Measurements from ENCODE around the gene TP53TG5. TPM values are rescaled to one million over a fixed set of nuclear protein-coding genes. Genes with fewer than 3 reads are reported as not detected.

The TP53TG5 gene
- total RNA-seq, 1 experiment from 2014 or later, result 0.85 TPM

GRCh38 chr20:45402946-45403345 is 24.8 kb upstream of the TP53TG5 start:
- Mint-ChIP-seq H3K4me1 (peaks cover 10% of the 10 kb centered on the region), H3K27me3 (ENCODE audit: low read depth) (peaks cover 39% of the 10 kb centered on the region), H3K36me3 (peaks cover 31% of the 10 kb centered on the region), H3K9me3 (peaks cover 45% of the 10 kb centered on the region), H3K4me3 (no peak overlapping the region), H3K27ac (no peak overlapping the region)
- CTCF ChIA-PET, result interaction anchor here (1.1 to 1.4 kb wide), 2 partner anchors 34 to 40 kb away, joined by 3 to 9 read pairs; partner anchors contain the start of gene SYS1
- DNase-seq (ENCODE audit: low spot score) (no peak), ATAC-seq (no peak)
- POLR2A ChIA-PET, result no interaction called here
- TF ChIP-seq, protein P1, sequence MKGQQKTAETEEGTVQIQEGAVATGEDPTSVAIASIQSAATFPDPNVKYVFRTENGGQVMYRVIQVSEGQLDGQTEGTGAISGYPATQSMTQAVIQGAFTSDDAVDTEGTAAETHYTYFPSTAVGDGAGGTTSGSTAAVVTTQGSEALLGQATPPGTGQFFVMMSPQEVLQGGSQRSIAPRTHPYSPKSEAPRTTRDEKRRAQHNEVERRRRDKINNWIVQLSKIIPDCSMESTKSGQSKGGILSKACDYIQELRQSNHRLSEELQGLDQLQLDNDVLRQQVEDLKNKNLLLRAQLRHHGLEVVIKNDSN (CRISPR knock-in tag; IDR thresholded peaks at IDR 0.05), result no peak
- TF ChIP-seq, protein P2, sequence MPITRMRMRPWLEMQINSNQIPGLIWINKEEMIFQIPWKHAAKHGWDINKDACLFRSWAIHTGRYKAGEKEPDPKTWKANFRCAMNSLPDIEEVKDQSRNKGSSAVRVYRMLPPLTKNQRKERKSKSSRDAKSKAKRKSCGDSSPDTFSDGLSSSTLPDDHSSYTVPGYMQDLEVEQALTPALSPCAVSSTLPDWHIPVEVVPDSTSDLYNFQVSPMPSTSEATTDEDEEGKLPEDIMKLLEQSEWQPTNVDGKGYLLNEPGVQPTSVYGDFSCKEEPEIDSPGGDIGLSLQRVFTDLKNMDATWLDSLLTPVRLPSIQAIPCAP (CRISPR knock-in tag; IDR thresholded peaks at IDR 0.05), result no peak
- TF ChIP-seq GRHL2 (CRISPR knock-in tag; IDR thresholded peaks at IDR 0.05; ENCODE audit: insufficient replicate concordance, severe bottlenecking), result no peak
- no peak for TF ChIP-seq PREB (CRISPR knock-in tag; IDR thresholded peaks at IDR 0.05; ENCODE audit: borderline replicate concordance)
- no peak for TF ChIP-seq ZMAT4 (CRISPR knock-in tag; IDR thresholded peaks at IDR 0.05)
- no peak for TF ChIP-seq SP1 (CRISPR knock-in tag; conservative IDR thresholded peaks at IDR 0.05)
- no peak for TF ChIP-seq TEAD4 (CRISPR knock-in tag; IDR thresholded peaks at IDR 0.05)
- TF ChIP-seq MLX (CRISPR knock-in tag; IDR thresholded peaks at IDR 0.05), result no peak
- no peak for TF ChIP-seq CREB1 (CRISPR knock-in tag; IDR thresholded peaks at IDR 0.05)
- TF ChIP-seq ZNF425 (CRISPR knock-in tag; conservative IDR thresholded peaks at IDR 0.05), result no peak
- no peak for TF ChIP-seq NR3C1 (CRISPR knock-in tag; conservative IDR thresholded peaks at IDR 0.05; ENCODE audit: low read depth)
- no peak for TF ChIP-seq ESRRA (CRISPR knock-in tag; IDR thresholded peaks at IDR 0.05; ENCODE audit: borderline replicate concordance)
- TF ChIP-seq GABPB1 (CRISPR knock-in tag; IDR thresholded peaks at IDR 0.05), result no peak
- TF ChIP-seq, protein P3, sequence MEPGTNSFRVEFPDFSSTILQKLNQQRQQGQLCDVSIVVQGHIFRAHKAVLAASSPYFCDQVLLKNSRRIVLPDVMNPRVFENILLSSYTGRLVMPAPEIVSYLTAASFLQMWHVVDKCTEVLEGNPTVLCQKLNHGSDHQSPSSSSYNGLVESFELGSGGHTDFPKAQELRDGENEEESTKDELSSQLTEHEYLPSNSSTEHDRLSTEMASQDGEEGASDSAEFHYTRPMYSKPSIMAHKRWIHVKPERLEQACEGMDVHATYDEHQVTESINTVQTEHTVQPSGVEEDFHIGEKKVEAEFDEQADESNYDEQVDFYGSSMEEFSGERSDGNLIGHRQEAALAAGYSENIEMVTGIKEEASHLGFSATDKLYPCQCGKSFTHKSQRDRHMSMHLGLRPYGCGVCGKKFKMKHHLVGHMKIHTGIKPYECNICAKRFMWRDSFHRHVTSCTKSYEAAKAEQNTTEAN (CRISPR knock-in tag; IDR thresholded peaks at IDR 0.05), result no peak
- TF ChIP-seq PRRX2 (CRISPR knock-in tag; IDR thresholded peaks at IDR 0.05), result no peak
- no peak for TF ChIP-seq FOXP1 (CRISPR knock-in tag; IDR thresholded peaks at IDR 0.05; ENCODE audit: borderline replicate concordance)
- no peak for TF ChIP-seq JAZF1 (CRISPR knock-in tag; IDR thresholded peaks at IDR 0.05)
- no peak for TF ChIP-seq E2F5 (CRISPR knock-in tag; IDR thresholded peaks at IDR 0.05)
